NCI-H187 treated with DMSO at 0.1 percent for 48 hours (cell line): ENCODE measurements around the gene MT1M.
"Not testable (repeated sequence)": the region's sequence is repeated elsewhere in the genome, so short reads cannot be mapped to it uniquely, and the experiment has no call there.

Experiments
- DNase-seq: peaks from one replicate; lab custom pipeline; 2025; lab: John Stamatoyannopoulos, UW

The MT1M gene

DNA sequence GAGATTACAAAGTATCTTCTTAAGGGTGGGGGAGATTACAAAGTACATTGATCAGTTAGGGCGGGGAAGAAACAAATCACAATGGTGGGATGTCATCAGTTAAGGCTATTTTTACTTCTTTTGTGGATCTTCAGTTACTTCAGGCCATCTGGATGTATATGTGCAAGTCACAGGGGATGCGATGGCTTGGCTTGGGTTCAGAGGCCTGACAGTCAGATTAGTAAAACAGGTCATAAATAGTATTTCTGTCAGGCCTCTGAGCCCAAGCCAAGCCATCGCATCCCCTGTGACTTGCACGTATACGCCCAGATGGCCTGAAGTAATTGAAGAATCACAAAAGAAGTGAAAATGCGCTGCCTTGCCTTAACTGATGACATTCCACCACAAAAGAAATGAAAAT, 42.1 kb downstream of the MT1M start:
- not testable (repeated sequence) for DNase-seq

- no peak for DNase-seq
These were observed 43.3 kb downstream of the MT1M start for GRCh38 chr16:56675685-56676210.

DNA sequence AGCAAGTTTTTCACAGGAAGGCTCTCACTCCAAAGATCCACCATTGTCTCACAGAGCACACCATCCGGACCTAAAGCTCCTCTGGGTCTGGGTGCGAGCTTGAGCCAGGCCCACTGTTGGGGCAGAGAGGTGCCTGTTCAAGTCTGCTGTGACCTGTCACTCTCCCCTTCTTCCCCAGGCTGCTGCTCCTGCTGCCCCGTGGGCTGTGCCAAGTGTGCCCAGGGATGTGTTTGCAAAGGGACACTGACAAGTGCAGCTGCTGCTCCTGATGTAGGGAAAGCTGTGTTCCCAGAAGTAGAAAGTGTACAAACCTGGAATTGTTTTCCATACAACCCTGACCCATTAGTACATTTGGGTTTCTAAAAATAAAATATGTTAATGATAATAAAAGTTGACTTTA, 45.0 kb downstream of the MT1M start:
- no peak for DNase-seq

DNA sequence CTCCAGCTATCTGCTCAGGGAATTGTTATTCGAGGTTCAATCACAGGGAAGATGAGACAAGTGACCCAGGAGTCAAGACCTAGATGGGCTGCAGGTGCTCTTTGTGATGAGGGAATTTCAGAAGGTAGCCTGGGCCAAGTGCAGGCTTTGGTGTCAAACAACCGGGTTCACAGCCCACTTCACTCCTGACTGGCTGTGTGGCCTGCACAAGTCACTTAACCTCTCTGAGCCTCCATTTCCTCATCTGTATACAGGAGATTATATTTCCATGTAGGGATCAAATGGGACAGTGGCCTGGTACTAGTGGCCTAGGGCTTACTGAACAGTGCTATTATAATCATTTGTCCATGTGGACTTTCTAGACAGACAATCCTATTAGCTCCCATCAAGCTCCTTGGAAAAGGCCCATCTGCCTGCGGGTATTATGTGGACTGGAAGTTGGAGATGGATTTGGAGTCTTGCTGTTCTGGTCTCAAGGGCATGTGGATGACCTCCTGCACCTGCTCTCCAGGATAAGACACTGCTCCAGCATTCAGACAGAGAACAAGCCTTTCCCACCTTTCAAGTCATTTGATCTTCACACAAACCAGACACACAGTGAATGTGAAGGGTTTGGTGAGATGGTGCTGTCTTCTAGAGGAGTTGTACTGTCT, 46.7 kb downstream of the MT1M start:
- no peak for DNase-seq

DNA sequence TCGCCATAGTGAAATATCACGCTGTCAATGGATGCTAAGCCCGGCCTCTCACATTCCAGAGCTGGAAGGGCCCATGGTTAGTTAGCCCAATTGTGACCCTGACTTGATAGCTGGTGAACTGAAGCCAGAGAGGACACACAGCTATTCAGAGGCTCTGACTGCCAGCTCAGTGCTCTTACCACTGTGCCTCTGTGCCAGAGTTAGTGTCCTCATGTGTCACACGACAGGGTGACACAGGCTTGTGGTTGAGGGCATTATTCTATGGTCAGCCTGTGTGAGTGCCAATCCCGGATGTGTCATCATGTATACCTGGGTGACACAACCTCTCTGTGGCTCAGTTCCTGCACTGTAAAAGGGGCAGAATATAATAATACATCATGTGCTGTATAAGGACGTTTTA, 47.4 kb downstream of the MT1M start:
- no peak for DNase-seq

- DNase-seq, result peak; percentile 7
These were observed 49.7 kb downstream of the MT1M start, which contains the start of gene MT1X for GRCh38 chr16:56681939-56682702. Gene MT1X (plus strand): TSS chr16:56682470. CDS start chr16:56682541, 71 bp downstream.

DNA sequence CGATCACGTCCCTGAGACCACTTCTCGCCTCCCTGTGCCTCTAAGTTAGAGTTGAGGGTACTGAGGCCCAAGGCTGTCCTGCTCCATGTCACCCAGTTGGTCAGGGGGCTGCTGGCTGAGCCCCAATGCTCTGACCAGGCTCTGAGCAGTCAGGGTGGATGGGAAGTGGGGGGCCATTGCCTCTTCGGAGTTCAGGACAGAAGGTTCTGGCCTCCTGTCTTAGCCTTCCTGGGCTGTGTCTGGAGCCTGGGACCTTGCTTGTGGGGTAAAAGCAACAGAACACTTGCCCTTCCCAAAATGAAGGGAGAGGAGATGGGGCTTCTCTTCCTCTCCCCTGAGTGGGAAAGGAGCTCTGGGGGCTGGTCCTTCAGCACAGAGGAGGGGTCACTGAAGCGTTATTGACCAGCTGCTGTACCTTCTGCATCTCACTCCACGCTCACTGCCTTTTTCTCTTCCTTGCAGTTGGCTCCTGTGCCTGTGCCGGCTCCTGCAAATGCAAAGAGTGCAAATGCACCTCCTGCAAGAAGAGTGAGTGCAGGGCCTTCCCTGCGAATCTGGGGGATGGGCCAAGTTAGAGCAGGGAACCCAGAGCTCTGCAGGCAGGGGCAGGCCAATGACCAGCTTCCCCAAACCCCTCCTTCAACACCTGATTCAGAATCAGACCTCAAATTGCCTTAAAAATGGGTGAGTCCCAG, 50.4 kb downstream of the MT1M start:
- no peak for DNase-seq
